ENCODE data around the gene TMEM240.
"Not testable (repeated sequence)": the region's sequence is repeated elsewhere in the genome, so short reads cannot be mapped to it uniquely, and the experiment has no call there.

TMEM240 gene

GRCh38 chr1:1495461-1495975, 44.9 kb downstream of the TMEM240 start:
- not testable (repeated sequence) for DNase-seq

GRCh38 chr1:1494311-1494710, 46.1 kb downstream of the TMEM240 start:
- not testable (repeated sequence) for DNase-seq

GRCh38 chr1:1491601-1492000, 48.8 kb downstream of the TMEM240 start:
- no peak for DNase-seq

- DNase-seq = no peak
Measured at GRCh38 chr1:1490633-1491230, 49.7 kb downstream of the TMEM240 start.

GRCh38 chr1:1489861-1490260, 50.6 kb downstream of the TMEM240 start:
- no peak for DNase-seq

- DNase-seq = no peak
Measured at GRCh38 chr1:1489231-1489630, 51.2 kb downstream of the TMEM240 start.

GRCh38 chr1:1487701-1488100, 52.7 kb downstream of the TMEM240 start:
- no peak for DNase-seq

GRCh38 chr1:1485755-1486317, 54.6 kb downstream of the TMEM240 start:
- DNase-seq = not testable (repeated sequence)

GRCh38 chr1:1484976-1485750, 55.3 kb downstream of the TMEM240 start:
- DNase-seq = not testable (repeated sequence)
